ENCODE measurements around the gene ENOX1.
A peak's percentile ranks its signal among the peaks of the same experiment; 100 is the strongest.

Gene ENOX1

GRCh38 chr13:43271152-43271551 lies 515.6 kb downstream of the ENOX1 start:
- no peak for TF ChIP-seq CTCF (IDR thresholded peaks at IDR 0.05; ENCODE audit: low read depth, low read length, missing control alignments)
- no peak for DNase-seq (ENCODE audit: low read depth)
- no peak overlapping the region for H3K4me3 ChIP-seq (ENCODE audit: low read depth, low read length)

- H3K4me3 ChIP-seq (ENCODE audit: low read depth, low read length), result no peak overlapping the region
- TF ChIP-seq CTCF (IDR thresholded peaks at IDR 0.05; ENCODE audit: low read depth, low read length, missing control alignments), result no peak
- no peak for DNase-seq (ENCODE audit: low read depth)
Measured at GRCh38 chr13:43270130-43270830, 516.5 kb downstream of the ENOX1 start.

GRCh38 chr13:43269037-43269481 lies 517.7 kb downstream of the ENOX1 start:
- no peak for DNase-seq (ENCODE audit: low read depth)
- TF ChIP-seq CTCF (IDR thresholded peaks at IDR 0.05; ENCODE audit: low read depth, low read length, missing control alignments), result no peak

GRCh38 chr13:43268632-43269031 lies 518.1 kb downstream of the ENOX1 start:
- no peak for DNase-seq (ENCODE audit: low read depth)
- no peak for TF ChIP-seq CTCF (IDR thresholded peaks at IDR 0.05; ENCODE audit: low read depth, low read length, missing control alignments)
- no peak overlapping the region for H3K4me3 ChIP-seq (ENCODE audit: low read depth, low read length)

More at GRCh38 chr13:43269037-43269481, 517.7 kb downstream of the ENOX1 start:
- no peak overlapping the region for H3K4me3 ChIP-seq (ENCODE audit: low read depth, low read length)

GRCh38 chr13:43267916-43268315 lies 518.9 kb downstream of the ENOX1 start:
- TF ChIP-seq CTCF (IDR thresholded peaks at IDR 0.05; ENCODE audit: low read depth, low read length, missing control alignments), result no peak
- peak; percentile 13 for DNase-seq (ENCODE audit: low read depth)
- H3K4me3 ChIP-seq (ENCODE audit: low read depth, low read length), result no peak overlapping the region

GRCh38 chr13:43266936-43267615 lies 519.7 kb downstream of the ENOX1 start:
- no peak for TF ChIP-seq CTCF (IDR thresholded peaks at IDR 0.05; ENCODE audit: low read depth, low read length, missing control alignments)
- H3K4me3 ChIP-seq (ENCODE audit: low read depth, low read length), result no peak overlapping the region
- DNase-seq (ENCODE audit: low read depth), result no peak

Data from GM12864 (cell line).